Panc1 (cell line): ENCODE results near the gene DOCK11. TPM values are rescaled to one million over a fixed set of nuclear protein-coding genes. Genes with fewer than 3 reads are reported as not detected.

Experiments
- ATAC-seq: fragments of 200-7000 bp; cut with Tn5 transposase; 2 replicates; pipeline ENCODE4 v1.9.1; 2020; ENCODE audit warnings: mild to moderate bottlenecking, moderate library complexity
- BruUV-seq: library from RNA; stranded (reverse); fragments of 400-500 nt; replicated peaks from 2 replicates; lab custom pipeline; 2021; lab: Mats Ljungman, UMichigan
- CTCF ChIA-PET: fragments of 300-600 bp; sonication (Branson Sonifier 250); formaldehyde crosslinking; loops from one replicate; lab custom pipeline; 2022; ENCODE audit warnings: antibody characterized with exemption; lab: Charles Lee
- POLR2A ChIA-PET: fragments of 300-600 bp; sonication (Branson Sonifier 250); formaldehyde crosslinking; loops from one replicate; lab custom pipeline; 2022; ENCODE audit warnings: antibody characterized with exemption; lab: Charles Lee
- DNase-seq: peaks from one replicate; pipeline ENCODE4 v3.0.0-alpha.2; 2010; ENCODE audit warnings: low read depth, low spot score
- H3K27ac ChIP-seq: 2 replicates; pipeline ENCODE4 v1.5.1; 2011; ENCODE audit warnings: mild to moderate bottlenecking, low read length, inconsistent platforms
- H3K27me3 ChIP-seq: fragments of 200-500 bp; sonication (Bioruptor generic); 2 replicates; pipeline ENCODE4 v1.6.0; 2014; ENCODE audit warnings: low read length, inconsistent platforms; ENCODE audit not compliant: control insufficient read depth, insufficient read depth
- H3K36me3 ChIP-seq: fragments of 200-500 bp; sonication (Bioruptor generic); 2 replicates; pipeline ENCODE4 v1.5.1; 2014; ENCODE audit warnings: inconsistent platforms, mild to moderate bottlenecking, low read length, moderate library complexity; ENCODE audit not compliant: control insufficient read depth, insufficient read depth
- H3K4me1 ChIP-seq: 2 replicates; pipeline ENCODE4 v1.5.1; 2011; ENCODE audit warnings: inconsistent platforms, mild to moderate bottlenecking, low read length, moderate library complexity; ENCODE audit not compliant: control insufficient read depth, insufficient read depth
- H3K4me3 ChIP-seq, 2 experiments: 2 replicates each; pipeline ENCODE4 v1.5.1; 2011 to 2012; ENCODE audit warnings: low read depth in 2 of 2, low read length in 2 of 2, mild to moderate bottlenecking in 2 of 2, inconsistent platforms in 1 of 2, moderate library complexity in 1 of 2
- H3K9me3 ChIP-seq: fragments of 200-500 bp; sonication (Bioruptor generic); 2 replicates; pipeline ENCODE4 v1.5.1; 2014; ENCODE audit warnings: low read depth, mild to moderate bottlenecking, inconsistent platforms, low read length, moderate library complexity; ENCODE audit not compliant: control insufficient read depth, insufficient read depth
- CTCF ChIP-seq: fragments of 450-650 bp; IDR thresholded peaks from 2 replicates; pipeline ENCODE4 v1.5.1; 2017; ENCODE audit warnings: mild to moderate bottlenecking
- POLR2AphosphoS5 ChIP-seq: IDR thresholded peaks from 2 replicates; pipeline ENCODE4 v1.6.1; 2012; ENCODE audit warnings: mild to moderate bottlenecking, low read depth, low read length, moderate library complexity
- REST ChIP-seq, 2 experiments: IDR thresholded peaks; 2 replicates each; pipeline ENCODE4 v1.6.1; 2011 to 2012; ENCODE audit warnings: low read depth in 2 of 2, control low read depth in 1 of 2, low read length in 1 of 2, mild to moderate bottlenecking in 1 of 2, moderate library complexity in 1 of 2; ENCODE audit not compliant: insufficient read depth in 1 of 2
- SIN3A ChIP-seq: IDR thresholded peaks from 2 replicates; pipeline ENCODE4 v1.6.1; 2012; ENCODE audit warnings: low read depth, mild to moderate bottlenecking, low read length, moderate library complexity, borderline replicate concordance; ENCODE audit not compliant: insufficient read depth
- TCF7L2 ChIP-seq: IDR thresholded peaks from 2 replicates; pipeline ENCODE4 v1.6.1; 2011; ENCODE audit warnings: mild to moderate bottlenecking, low read depth, low read length, inconsistent platforms
- in situ Hi-C: cut with HindIII; loops from 2 replicates; pipeline ENCODE4 v1.10.0; 2016; ENCODE audit warnings: low sequenced_read_pairs, low pct_unique_long_range_greater_than_20kb
- intact Hi-C: fragments of 100-400 bp; cut with micrococcal nuclease; formaldehyde crosslinking; loops from one replicate; pipeline ENCODE4 v1.10.0; 2022; ENCODE audit not compliant: unreplicated experiment
- total RNA-seq: library from RNA; stranded (reverse); gene quantifications from one replicate; pipeline ENCODE4 v1.2.1, GENCODE V29; 2021; ENCODE audit not compliant: unreplicated experiment

DOCK11 gene
- total RNA-seq, 1 experiment from 2014 or later, result 2.0 TPM

GRCh38 chrX:118455013-118455412 lies 40.6 kb upstream of the DOCK11 start:
- no peak for ATAC-seq
- BruUV-seq, result no TSS peak

GRCh38 chrX:118459494-118459893 lies 36.1 kb upstream of the DOCK11 start:
- H3K9me3 ChIP-seq, result no peaks in the 10 kb centered on the region
- no peaks in the 10 kb centered on the region for H3K36me3 ChIP-seq
- TF ChIP-seq POLR2AphosphoS5 (no peak), TCF7L2 (no peak), CTCF (peak; percentile 73; the same call in 1 of the 2 replicates), REST (IDR thresholded peaks at IDR 0.05; ENCODE audit: insufficient read depth in 1 of 2, low read depth in 2 of 2, low read length in 1 of 2) (no peak), SIN3A (no peak)
- intact Hi-C loops, result loop anchor here (2.0 to 10.0 kb wide), 2 partner anchors 141 to 345 kb away; no protein-coding TSS in a partner anchor
- in situ Hi-C loops, result no loop called here
- H3K27me3 ChIP-seq, result no peaks in the 10 kb centered on the region
- ChIA-PET CTCF (interaction anchor here (1.1 to 2.4 kb wide), 3 partner anchors 141 to 379 kb away, joined by 6 to 36 read pairs (median 8); no protein-coding TSS in a partner anchor), POLR2A (no interaction called here)
- BruUV-seq, result no TSS peak
- ATAC-seq (peak; percentile 83), DNase-seq (peak; percentile 12)
- no peak overlapping the region for H3K27ac ChIP-seq
- no peak overlapping the region for H3K4me3 ChIP-seq
- H3K4me1 ChIP-seq, result no peaks in the 10 kb centered on the region

More at GRCh38 chrX:118455013-118455412, 40.6 kb upstream of the DOCK11 start:
- Histone ChIP-seq H3K4me3 (no peak overlapping the region), H3K4me1 (no peaks in the 10 kb centered on the region), H3K36me3 (no peaks in the 10 kb centered on the region), H3K27ac (no peak overlapping the region), H3K9me3 (no peaks in the 10 kb centered on the region), H3K27me3 (no peaks in the 10 kb centered on the region)
- no peak for DNase-seq
- TF ChIP-seq REST (IDR thresholded peaks at IDR 0.05; ENCODE audit: insufficient read depth in 1 of 2, low read depth in 2 of 2, low read length in 1 of 2), result no peak
- TF ChIP-seq SIN3A, result no peak
- TF ChIP-seq CTCF, result no peak
- TF ChIP-seq POLR2AphosphoS5, result no peak
- TF ChIP-seq TCF7L2, result no peak
- ChIA-PET POLR2A (interaction anchor here (0.6 kb wide), 1 partner anchor 1066 kb away, joined by 3 read pairs; no protein-coding TSS in a partner anchor), CTCF (no interaction called here)
- in situ Hi-C loops, result no loop called here
- intact Hi-C loops, result loop anchor here (10.0 kb wide), 1 partner anchor 350 kb away; no protein-coding TSS in a partner anchor
